GM12878 (cell line): ENCODE results near the gene THAP10.

ENCODE experiments used
- NFYB ChIP-seq: IDR thresholded peaks from 2 replicates; pipeline ENCODE4 v1.6.1; 2011; ENCODE audit warnings: low read depth, mild to moderate bottlenecking, low read length, improper control_type of control experiment, moderate library complexity; ENCODE audit not compliant: insufficient read depth
- POLR2A ChIP-seq: IDR thresholded peaks from 2 replicates; pipeline ENCODE4 v1.6.1; 2011; ENCODE audit warnings: low read depth, mild to moderate bottlenecking, low read length
- RFX5 ChIP-seq: IDR thresholded peaks from 2 replicates; pipeline ENCODE4 v1.6.1; 2011; ENCODE audit warnings: low read depth, low read length, improper control_type of control experiment
- SMAD5 ChIP-seq: IDR thresholded peaks from 2 replicates; pipeline ENCODE4 v1.6.1; 2016; ENCODE audit warnings: antibody characterized with exemption, low read depth
- TF ChIP-seq, protein P1 (sequence below), 3 experiments: IDR thresholded peaks in 2 of 3; conservative IDR thresholded peaks in 1 of 3; 2 replicates each; pipeline ENCODE4 v1.5.1; 2011; ENCODE audit warnings: low read depth in 3 of 3, low read length in 3 of 3, mild to moderate bottlenecking in 3 of 3, control low read depth in 2 of 3, moderate library complexity in 2 of 3, inconsistent platforms in 1 of 3, mixed read lengths in 1 of 3; ENCODE audit not compliant: control insufficient read depth in 2 of 3, insufficient read depth in 1 of 3; ENCODE audit errors: extremely low read depth in 1 of 3

DNA sequence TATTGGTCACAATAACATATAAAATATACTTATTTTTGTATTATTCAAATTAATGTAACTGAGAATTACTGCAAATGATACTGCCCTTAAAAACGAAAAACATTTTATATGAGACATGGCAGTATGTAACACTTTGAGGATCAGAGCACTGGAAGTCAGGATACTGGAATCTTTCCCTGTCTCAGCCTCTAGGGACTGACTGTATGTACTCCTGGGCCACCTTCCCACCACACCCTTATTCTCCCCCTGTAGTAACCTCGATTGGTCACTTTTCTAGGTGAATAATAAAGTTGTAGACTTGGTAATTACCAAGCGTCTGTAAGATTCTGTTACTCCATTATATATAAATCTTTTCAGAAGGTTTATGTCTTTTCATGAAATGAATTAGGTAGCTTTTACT, 43.4 kb upstream of the THAP10 start:
- TF ChIP-seq NFYB (no peak), SMAD5 (no peak), POLR2A (no peak), RFX5 (no peak)
- TF ChIP-seq, protein P1, sequence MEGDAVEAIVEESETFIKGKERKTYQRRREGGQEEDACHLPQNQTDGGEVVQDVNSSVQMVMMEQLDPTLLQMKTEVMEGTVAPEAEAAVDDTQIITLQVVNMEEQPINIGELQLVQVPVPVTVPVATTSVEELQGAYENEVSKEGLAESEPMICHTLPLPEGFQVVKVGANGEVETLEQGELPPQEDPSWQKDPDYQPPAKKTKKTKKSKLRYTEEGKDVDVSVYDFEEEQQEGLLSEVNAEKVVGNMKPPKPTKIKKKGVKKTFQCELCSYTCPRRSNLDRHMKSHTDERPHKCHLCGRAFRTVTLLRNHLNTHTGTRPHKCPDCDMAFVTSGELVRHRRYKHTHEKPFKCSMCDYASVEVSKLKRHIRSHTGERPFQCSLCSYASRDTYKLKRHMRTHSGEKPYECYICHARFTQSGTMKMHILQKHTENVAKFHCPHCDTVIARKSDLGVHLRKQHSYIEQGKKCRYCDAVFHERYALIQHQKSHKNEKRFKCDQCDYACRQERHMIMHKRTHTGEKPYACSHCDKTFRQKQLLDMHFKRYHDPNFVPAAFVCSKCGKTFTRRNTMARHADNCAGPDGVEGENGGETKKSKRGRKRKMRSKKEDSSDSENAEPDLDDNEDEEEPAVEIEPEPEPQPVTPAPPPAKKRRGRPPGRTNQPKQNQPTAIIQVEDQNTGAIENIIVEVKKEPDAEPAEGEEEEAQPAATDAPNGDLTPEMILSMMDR (IDR thresholded peaks at IDR 0.05 in 2 of 3, conservative IDR thresholded peaks at IDR 0.05 in 1 of 3; ENCODE audit: control insufficient read depth in 2 of 3, extremely low read depth in 1 of 3, insufficient read depth in 1 of 3, low read depth in 3 of 3, low read length in 3 of 3): no peak
